GM12891 (cell line): ENCODE results near the gene MYLIP.

Experiments
- POLR2AphosphoS5 ChIP-seq: IDR thresholded peaks from 2 replicates; pipeline ENCODE4 v1.6.1; 2011; ENCODE audit warnings: low read depth, low read length, control low read depth
- SPI1 ChIP-seq: IDR thresholded peaks from 2 replicates; pipeline ENCODE4 v1.6.1; 2011; ENCODE audit warnings: low read depth, low read length, control low read depth

- no peak for TF ChIP-seq POLR2AphosphoS5
- TF ChIP-seq SPI1 = no peak
Observed at GRCh38 chr6:16184551-16184950, 55.7 kb downstream of the MYLIP start.
